Left renal cortex interstitium (tissue), 4 donors: ENCODE data around the gene ZSCAN5A. TPM values are rescaled to one million over a fixed set of nuclear protein-coding genes. Genes with fewer than 3 reads are reported as not detected.
A peak's percentile ranks its signal among the peaks of the same experiment; 100 is the strongest.
"Not testable (repeated sequence)": the region's sequence is repeated elsewhere in the genome, so short reads cannot be mapped to it uniquely, and the experiment has no call there.

Source experiments
- DNase-seq, 4 donors: peaks; one replicate each; pipeline ENCODE4 v3.0.0-alpha.2; 2013; ENCODE audit warnings: low read depth in 4 of 4, low spot score in 2 of 4, missing footprints in 1 of 4
- polyA plus RNA-seq, 4 donors: library from polyadenylated mRNA; unstranded; fragments of 120-200 nt; gene quantifications; one replicate each; pipeline ENCODE4 v1.2.1, GENCODE V29; 2013; ENCODE audit not compliant: insufficient read length in 4 of 4

ZSCAN5A gene
- polyA plus RNA-seq, 4 donors, result 10.7 to 20.0 (median 16.4) TPM

- DNase-seq, result no peak
Observed at GRCh38 chr19:56282809-56283208, 31.8 kb downstream of the ZSCAN5A start.

GRCh38 chr19:56273563-56274117, 41.0 kb downstream of the ZSCAN5A start:
- no peak for DNase-seq

GRCh38 chr19:56272161-56272798, 42.4 kb downstream of the ZSCAN5A start, which contains the start of gene EDDM13:
EDDM13 (plus strand) TSS chr19:56272748; CDS start chr19:56272835, 87 bp downstream.
- peak in 1 of 4 donors; percentile 16 for DNase-seq

GRCh38 chr19:56271151-56271550, 43.5 kb downstream of the ZSCAN5A start:
- DNase-seq, result no peak

- DNase-seq, result no peak
Observed at GRCh38 chr19:56270676-56271075, 44.0 kb downstream of the ZSCAN5A start.

- no peak for DNase-seq
Observed at GRCh38 chr19:56269348-56269747, 45.3 kb downstream of the ZSCAN5A start.

- DNase-seq, result no peak
Observed at GRCh38 chr19:56266051-56266450, 48.6 kb downstream of the ZSCAN5A start.

GRCh38 chr19:56263319-56263718, 51.3 kb downstream of the ZSCAN5A start:
- no peak for DNase-seq

GRCh38 chr19:56261932-56262331, 52.7 kb downstream of the ZSCAN5A start:
- not testable (repeated sequence) for DNase-seq

- no peak for DNase-seq
Observed at GRCh38 chr19:56261145-56261544, 53.5 kb downstream of the ZSCAN5A start.

- no peak for DNase-seq
Observed at GRCh38 chr19:56258272-56258671, 56.4 kb downstream of the ZSCAN5A start.

GRCh38 chr19:56253737-56254136, 60.9 kb downstream of the ZSCAN5A start:
- DNase-seq, result peak in 1 of 4 donors; percentile 21

GRCh38 chr19:56252699-56253422, 61.8 kb downstream of the ZSCAN5A start:
- DNase-seq, result peak in 2 of 4 donors; percentile 46 to 49

GRCh38 chr19:56248736-56249338, 65.8 kb downstream of the ZSCAN5A start:
- not testable (repeated sequence) for DNase-seq

GRCh38 chr19:56245764-56246163, 68.9 kb downstream of the ZSCAN5A start:
- not testable (repeated sequence) for DNase-seq

GRCh38 chr19:56245121-56245740, 69.4 kb downstream of the ZSCAN5A start:
- no peak for DNase-seq

GRCh38 chr19:56223481-56223880, 91.2 kb downstream of the ZSCAN5A start:
- DNase-seq, result no peak

GRCh38 chr19:56222901-56223300, 91.7 kb downstream of the ZSCAN5A start:
- DNase-seq, result no peak

- DNase-seq, result no peak
Observed at GRCh38 chr19:56221851-56222250, 92.8 kb downstream of the ZSCAN5A start.

- not testable (repeated sequence) for DNase-seq
Observed at GRCh38 chr19:56221442-56221841, 93.2 kb downstream of the ZSCAN5A start.

- DNase-seq, result no peak
Observed at GRCh38 chr19:56218961-56219360, 95.7 kb downstream of the ZSCAN5A start.
